ENCODE measurements around the gene GPHN.

The GPHN gene

DNA sequence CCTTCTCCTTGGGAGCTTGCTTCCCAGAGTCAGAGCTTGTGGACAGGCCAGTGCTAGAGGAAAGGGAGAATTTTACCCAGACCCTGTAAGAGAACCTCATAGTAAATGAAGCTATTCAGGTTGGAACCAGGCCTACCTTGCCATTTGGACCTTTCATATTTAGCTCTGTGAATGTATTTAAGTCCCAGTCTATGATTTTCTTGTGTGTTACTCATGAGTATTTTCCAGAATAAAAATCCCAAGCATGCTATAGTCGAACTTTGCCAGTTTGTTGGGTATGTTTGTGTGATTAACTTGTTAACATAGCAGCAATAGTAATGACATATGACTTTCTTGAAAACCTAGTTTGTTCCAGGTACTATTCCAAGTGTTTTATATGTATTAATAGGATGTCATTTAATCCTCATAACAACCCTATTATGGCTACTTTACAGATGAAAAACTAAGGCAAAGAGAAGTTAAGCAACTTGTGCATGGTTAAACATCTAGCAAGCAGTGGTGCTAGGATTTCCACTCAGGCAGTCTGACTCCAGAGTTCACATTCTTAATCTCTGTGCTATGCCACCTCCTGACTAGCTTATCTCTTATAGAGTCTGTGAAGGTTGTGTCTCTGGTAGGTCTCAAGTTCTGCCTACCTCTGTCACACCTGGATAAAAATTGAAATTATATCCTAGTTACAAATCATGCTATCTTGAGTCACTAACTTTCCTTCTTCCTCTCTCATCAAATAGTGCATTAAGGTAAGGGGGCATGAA, 633.4 kb downstream of the GPHN start:
- DNase-seq, result no peak

DNA sequence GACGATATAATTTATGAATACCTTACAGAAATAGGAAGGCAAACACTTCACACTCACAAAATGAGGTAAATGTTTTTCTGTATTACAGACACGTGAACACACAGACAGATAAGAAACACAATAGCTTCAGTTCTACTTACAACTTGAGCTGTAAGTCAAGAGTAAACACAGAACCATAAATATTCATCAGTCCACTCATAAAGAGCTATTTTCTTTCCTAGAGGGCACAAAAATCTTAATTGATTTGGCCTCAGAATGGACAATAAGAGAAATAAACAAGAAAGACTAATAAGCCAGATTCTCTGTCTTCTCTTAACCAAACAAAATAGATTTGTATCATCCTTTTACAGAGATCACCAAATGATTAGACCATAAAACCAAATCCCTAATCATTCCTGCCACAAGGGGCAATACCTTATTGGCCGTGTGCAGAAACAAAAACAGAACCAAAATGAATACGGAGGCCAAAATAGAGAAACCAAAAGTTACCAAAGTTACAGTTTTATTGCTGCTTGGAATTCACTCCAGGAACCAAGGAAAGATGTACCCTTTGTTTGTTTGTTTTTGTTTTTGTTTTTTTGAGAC, 643.2 kb downstream of the GPHN start:
- no peak for DNase-seq

DNA sequence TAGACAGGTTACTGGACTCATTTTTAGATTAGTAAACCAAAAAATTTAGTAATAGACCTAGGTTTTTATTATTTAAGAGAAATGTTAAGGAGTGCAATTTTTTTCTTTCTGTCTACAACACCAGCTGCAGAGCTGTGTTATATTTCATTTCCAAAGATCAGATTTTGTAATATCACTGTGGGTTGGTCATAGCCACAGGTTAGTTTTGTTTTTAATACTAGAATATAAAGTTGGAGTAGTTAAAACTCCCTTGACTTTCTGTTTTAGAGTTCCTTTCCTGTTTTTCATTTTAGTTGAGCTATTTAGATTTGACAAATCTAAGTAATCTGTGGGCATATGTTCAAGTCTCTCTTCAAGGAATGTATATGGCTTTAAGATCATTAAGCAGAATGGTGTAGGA, 650.6 kb downstream of the GPHN start:
- no peak for DNase-seq

DNA sequence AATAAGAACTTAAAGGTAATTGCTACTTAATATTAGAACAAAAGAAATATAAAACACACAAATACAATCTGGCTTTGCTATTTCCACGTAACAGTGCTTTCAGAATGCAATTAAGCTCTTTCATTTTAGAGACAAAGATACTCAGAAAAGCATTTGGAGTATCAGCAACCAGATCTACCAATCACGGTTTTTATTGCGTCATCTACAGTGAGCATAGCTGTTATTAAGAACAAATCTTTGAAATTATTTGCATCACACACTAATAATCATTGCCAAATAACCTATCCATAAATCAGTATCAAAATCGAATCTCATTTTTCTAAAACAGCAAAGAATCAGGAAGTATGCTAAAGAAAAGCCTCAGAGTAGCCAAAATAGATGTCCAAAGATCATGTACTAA, 654.4 kb downstream of the GPHN start:
- no peak for DNase-seq

DNA sequence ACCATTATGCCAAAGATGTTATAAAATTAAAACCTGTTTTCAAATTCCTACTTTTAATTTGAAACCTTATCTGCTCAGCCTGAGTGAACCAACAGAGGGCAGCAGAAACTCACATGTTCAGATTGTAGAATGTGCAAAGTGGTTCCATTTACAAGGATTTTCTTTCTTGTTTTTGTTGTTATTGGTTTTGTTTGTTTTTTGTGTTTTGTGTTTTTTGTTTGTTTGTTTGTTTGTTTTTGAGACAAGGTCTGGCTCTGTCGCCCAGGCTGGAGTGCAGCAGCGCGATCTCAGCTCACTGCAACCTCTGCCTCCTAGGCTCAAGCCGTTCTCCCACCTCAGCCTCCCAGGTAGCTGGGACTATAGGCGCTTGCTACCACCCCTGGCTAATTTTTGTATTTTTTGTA, 658.5 kb downstream of the GPHN start:
- DNase-seq, result peak in 17 of 56 donors; percentile 4 to 59 (median 18)

DNA sequence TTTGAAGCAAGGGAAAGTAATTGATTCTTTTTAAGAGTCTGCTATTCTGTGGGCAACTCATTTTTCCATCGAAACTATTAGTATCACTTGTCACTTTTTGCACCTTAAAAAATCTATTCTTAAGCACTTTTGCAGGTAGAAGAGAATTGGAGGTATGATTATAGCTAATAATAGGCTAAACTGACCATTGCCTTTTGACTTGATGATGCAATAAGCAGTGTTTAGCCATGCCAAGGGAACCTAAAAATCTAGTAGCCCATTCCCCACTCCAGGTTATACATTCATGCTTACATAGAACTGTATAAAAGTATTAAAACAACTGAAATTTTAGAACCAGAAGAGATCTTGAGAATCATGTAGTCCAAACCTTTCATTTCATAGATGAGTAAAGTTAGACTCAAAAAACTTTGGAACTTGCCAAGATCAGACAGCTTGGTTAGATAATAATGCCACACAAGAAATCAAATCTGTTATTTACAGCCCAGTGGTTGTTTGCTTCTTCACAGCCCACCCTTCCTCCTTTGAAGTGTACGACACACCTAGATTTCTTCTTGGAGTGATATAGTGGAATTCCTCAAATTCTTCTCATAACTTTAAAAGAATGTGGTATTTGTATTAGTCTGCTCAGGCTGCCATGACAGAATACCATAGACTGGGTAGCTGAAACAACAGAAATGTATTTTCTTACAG, 659.6 kb downstream of the GPHN start:
- no peak for DNase-seq

DNA sequence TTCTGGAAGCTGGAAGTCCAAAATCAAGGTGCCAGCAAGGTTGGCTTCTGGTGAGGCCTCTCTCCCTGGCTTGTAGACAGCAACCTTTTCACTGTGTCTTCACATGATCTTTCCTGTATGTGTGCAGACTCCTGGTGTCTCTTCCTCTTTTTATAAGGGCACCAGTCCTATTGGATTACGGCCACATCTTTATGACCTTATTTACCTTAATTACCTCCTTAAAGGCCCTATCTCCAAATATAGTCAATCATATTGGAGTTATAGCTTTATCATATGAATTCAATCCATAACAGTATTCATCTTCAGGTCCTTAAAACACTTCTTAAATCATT, 660.1 kb downstream of the GPHN start:
- no peak for DNase-seq

DNA sequence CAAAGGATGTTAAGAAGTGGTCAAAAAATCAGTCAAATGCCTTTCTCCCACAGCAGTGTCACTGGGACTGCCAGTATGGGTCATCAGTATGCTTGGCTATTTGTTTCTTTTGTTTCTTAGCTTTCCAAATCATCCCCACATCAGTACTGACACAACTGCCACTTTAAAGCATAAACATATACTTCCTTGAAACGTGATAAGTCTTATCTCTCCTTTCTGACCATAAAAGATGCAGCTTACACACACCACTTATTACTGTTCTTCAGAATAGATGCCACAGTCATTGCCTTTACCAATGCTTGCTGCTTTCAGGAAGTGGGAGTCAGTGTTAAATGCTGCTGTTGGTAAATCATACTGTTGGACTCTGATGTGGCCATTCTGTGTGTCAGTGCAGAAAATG, 662.7 kb downstream of the GPHN start:
- DNase-seq, result no peak

DNA sequence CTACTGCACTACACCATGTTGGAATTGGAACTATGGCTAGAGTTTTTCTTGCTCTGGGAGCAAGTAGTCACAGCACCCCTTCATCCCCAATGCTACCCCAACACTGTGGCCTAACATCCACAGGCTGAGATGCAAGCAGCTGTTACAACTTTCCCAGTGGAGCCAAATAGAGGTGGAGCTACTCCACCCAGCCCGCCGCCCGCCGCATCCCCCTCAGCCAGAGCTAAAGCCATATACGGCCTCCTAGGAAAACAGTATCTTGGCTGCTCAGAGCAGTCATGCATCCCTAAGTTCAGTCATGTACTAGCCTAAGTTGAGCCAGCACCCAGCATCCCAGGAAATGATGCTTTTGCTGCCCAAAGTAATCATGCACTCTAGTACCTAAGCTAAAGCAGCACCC, 664.1 kb downstream of the GPHN start:
- DNase-seq, result no peak

DNA sequence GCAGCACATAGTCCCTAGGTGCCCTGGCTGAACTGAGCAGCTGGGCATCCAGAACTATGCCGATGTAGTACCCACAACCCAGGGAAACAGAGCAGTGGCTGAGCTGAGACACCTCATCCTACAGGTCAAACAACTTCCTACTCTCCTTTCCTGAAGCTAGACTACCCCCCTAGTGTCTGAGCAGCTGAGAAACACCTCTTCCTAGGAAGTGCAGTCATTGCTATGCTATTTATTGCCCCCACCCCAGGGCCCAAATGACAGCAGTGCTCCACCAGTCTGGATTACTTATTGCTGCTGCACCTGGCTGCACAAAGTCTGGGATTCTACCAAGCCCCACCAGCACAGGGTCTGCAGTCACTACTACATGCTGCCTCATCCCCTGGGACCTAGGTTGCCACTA, 664.6 kb downstream of the GPHN start:
- DNase-seq, result no peak

DNA sequence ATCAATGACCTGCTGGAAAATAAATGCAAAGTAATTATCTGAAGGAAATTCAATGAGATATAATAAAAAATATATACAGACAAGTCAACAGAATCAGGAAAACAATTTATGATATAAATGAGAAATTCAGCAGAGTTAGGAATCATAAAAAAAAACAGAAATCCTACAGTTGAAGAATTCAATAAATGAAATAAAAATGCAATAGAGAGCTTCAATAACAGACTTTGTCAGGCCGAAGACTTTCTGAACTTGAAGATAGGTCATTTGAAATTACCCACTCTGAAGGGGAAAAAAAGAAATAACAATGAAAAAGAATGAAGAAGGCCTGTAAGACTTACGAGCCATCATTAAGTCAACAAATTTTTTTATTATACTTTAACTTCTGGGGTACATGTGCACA, 665.8 kb downstream of the GPHN start:
- DNase-seq, result no peak

DNA sequence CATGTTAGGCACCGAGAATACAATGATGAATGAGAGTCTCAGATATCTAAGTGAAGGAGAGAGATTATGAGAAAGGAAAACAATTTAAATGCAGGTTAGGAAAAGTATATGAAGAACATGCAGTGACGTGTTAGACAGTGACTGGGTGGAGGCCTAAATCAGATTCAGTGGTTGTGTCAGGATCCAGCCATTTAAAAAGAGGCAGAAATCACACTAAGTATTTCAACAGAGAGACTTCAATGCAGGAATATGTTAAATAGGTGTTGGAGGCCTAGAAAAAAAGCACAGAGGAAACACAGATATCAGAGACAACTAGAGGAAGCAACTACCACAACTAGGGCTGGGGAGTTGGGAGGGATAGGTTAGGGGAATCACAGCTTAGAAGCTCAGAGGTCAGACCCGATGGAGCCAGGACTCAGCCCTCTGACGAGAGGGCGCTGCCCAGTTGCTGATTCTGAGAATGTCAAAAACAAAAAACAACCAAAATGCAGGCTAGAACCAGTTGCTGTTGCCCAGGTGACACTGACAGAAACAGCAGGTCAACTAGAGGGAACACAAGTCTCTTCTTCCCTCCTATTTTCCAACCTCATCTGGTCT, 678.3 kb downstream of the GPHN start:
- no peak for DNase-seq

DNA sequence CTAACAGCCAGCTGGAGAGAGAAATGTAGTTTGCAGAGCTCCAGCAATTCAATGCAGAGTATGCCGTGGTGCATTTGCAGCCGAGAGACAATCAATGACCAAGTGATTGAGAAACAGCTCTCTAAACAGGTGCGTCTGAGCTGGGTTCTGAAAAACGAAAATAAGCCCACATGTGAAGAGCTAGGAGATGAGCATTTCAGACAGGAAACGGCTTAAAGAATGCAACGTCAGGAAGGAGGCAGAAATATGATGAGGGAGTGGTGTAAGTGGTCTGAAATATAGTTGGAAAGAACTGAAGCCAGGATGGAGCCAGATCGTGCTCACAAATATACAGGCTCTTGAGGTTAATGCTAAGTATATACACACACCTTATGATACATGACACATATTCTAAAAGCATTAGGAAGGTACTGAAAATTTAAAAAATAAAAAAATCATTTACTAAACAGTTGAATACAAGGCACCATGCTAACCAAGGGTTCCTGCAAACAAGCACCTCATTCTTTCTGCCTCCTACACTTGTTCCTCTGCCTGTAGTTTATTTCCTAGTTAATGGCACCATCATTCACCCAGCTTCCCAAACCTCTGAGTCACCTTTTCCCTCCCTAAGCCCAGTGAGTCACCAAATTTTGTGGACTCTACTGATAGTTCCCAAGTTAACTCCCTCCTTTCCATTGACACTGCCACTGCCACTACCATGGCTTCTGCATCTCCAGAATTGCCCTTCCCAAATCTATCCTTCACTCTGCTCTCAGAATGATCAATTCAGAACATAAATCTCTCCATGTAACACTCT, 679.0 kb downstream of the GPHN start:
- DNase-seq, result peak in 5 of 56 donors; percentile 3 to 16 (median 8)

DNA sequence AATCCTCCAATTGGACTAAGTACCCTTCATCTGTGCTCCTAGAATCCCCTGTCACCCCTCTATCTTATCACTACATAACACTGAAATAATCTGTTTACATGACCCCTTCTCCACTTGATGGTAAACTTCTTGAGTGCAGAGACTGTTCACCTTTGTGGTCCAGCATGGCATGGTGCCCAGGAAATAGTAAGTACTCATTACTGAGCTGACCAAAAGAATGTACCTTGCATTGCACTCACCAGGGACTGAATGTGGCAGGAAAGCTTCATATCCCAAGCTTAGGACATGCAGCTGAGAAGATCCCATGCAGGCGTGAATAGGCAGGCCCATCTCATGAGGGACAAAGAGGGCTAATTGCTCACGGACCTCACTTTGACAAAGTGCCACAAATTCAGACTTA, 679.9 kb downstream of the GPHN start:
- DNase-seq, result no peak

DNA sequence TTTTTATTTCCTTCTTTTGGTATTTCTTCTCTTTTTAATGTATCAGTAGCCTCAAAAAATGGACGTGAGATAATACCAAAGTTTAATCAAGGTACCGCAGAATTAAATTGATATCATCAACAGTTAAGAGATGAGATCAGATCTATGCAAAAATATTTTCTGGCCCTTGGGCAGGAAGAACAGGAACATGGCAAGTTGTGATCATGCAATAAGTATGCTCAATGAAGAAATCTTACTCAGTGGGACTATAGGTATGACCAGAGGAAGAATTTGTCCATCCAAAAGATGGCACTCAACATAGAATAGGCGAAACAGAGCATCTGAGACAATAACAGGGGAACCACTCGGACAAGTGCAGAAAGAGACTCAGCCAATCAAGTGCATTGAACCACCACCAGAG, 680.4 kb downstream of the GPHN start:
- DNase-seq, result no peak

DNA sequence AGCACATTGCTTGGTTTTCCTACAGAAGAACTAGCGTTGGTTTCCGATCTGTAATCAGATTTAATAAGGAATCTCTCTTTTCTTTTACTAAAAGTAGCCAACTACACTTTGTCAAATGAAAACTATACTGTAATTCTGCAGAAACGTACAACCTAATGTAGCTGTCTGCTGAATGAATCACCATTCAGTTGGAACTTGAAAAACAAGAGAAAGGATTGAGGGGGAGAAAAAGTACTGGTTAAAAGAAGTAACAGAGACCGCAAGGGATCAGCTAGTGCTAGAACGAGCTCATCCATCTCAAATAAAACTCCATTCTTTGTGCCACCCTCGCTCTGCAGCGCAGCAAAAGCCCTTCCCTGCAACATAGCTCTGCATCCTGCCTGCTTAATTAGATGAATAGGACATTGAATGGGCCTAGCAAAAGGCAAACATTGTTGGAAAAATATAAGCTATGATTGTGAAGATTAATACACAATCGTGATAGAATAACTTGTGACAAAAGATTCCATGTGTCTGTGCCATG, 683.9 kb downstream of the GPHN start:
- DNase-seq, result peak in 22 of 56 donors; percentile 3 to 54 (median 12)

DNA sequence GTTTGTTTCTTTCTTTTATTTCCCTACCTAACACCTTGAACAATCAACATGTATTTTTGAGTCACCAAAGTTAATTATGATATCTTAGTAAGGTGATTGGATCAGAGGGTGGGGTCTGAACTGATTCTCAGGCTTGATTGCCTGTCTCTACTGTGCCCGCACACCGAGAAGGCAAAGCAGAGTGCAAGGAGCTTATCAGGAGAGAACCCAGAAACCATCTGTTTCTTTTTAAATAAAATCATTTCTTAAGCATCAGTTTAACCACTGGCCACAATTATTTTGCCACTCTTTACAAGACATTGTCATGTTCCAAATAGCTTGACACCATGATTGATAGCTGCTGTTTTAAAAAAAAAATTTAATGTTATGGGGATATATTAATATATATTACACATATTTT, 684.4 kb downstream of the GPHN start:
- no peak for DNase-seq

DNA sequence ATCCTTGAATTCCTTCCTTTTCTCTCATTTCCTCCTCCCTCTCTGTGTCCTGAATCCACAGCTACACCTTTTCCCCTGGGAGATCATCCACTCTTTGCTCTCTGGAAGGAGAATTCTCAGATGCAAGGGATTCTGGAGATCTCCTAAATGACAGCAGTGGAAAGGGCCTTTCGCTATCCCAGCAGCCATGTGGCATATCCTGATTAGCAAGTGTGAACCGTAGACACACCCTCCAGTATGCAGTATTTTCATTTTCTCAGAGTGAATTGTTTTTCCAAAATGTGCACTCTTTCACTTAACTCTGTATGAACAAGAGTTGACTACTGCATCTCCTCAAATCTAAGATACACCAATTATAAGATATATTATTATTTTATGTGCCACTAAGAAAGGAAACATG, 687.3 kb downstream of the GPHN start:
- DNase-seq, result no peak

DNA sequence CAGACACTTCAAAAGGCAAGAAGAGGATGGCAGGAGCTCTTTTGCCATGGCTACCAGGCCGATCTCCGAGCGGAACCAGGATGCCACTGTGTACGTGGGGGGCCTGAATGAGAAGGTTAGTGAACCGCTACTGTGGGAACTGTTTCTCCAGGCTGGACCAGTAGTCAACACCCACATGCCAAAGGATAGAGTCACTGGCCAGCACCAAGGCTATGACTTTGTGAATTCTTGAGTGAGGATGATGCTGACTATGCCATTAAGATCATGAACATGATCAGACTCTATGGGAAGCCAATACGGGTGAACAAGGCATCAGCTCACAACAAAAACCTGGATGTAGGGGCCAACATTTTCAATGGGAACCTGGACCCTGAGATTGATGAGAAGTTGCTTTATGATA, 691.1 kb downstream of the GPHN start:
- no peak for DNase-seq

DNA sequence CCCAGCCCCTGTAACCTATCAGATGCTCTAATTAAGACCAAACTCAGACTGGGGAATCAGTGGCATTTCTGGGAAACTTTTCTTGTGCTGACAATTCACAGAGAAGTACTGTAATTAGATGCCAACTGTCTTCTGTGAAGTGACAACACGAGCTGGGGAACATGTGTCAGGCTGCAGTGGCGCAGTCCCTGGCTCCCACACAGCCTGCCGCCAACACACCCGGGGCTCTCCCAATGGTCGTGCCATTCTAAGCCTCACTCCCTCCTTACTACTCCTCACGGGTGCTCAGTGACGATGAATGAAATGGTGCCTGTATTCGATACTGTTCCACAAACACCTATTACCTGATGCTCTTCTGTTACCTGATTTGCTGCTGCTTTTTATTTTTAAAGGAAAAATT, 699.9 kb downstream of the GPHN start:
- peak in 4 of 56 donors; percentile 1 to 5 (median 4) for DNase-seq

DNA sequence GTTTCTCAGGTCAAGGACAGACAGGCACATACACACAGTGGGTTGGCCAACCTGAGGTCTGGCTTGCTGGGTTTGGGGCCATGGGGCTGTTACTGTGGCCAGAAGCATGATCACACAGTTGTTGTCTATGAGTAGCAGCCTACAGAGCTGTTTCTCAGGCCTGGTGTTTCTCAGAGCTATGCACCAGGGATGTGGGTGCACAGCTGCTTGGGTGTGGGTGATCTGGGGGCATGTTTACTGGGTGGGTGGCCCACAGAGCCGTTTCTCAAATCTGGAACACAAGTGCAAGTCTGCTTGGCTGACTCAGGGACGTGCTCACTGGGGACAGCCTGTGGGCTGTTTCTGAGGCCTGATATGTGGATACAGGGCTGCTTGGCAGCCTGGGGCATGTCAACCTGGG, 710.2 kb downstream of the GPHN start:
- DNase-seq, result no peak

Data from nucleus accumbens (tissue), 56 donors.